Mesenteric fat pad (tissue), 1 donor: ENCODE data around the gene ALOX5AP. TPM values are rescaled to one million over a fixed set of nuclear protein-coding genes. Genes with fewer than 3 reads are reported as not detected.

Experiments
- DNase-seq: peaks from one replicate; pipeline ENCODE4 v3.0.0-alpha.2; 2020; ENCODE audit warnings: low spot score
- total RNA-seq: library from RNA; stranded (reverse); fragmentation: NEBNext Ultra II Directional; extraction: Animal tissue kit (Norgen Biotek cat#: 25700); gene quantifications from one replicate; pipeline ENCODE4 v1.2.1, GENCODE V29; 2021
- donor health status: DM: yes; HTN: yes; CAD: no.

ALOX5AP gene
- total RNA-seq, 1 donor from 2014 or later: 66.9 TPM

- DNase-seq: no peak
Observed at GRCh38 chr13:30759748-30760147, 24.4 kb downstream of the ALOX5AP start.

GRCh38 chr13:30762643-30763042, 27.3 kb downstream of the ALOX5AP start:
- DNase-seq: no peak

GRCh38 chr13:30763786-30764413, 28.6 kb downstream of the ALOX5AP start:
- DNase-seq: no peak

GRCh38 chr13:30766231-30766630, 30.9 kb downstream of the ALOX5AP start:
- no peak for DNase-seq

GRCh38 chr13:30770929-30771328, 35.6 kb downstream of the ALOX5AP start:
- no peak for DNase-seq

- DNase-seq: no peak
Observed at GRCh38 chr13:30773561-30773960, 38.2 kb downstream of the ALOX5AP start.

GRCh38 chr13:30774214-30774730, 38.9 kb downstream of the ALOX5AP start:
- DNase-seq: no peak

GRCh38 chr13:30776661-30777060, 41.3 kb downstream of the ALOX5AP start:
- DNase-seq: no peak

GRCh38 chr13:30779016-30779415, 43.7 kb downstream of the ALOX5AP start:
- no peak for DNase-seq

- DNase-seq: no peak
Observed at GRCh38 chr13:30779608-30780007, 44.3 kb downstream of the ALOX5AP start.

GRCh38 chr13:30780338-30780981, 45.1 kb downstream of the ALOX5AP start:
- DNase-seq: no peak

GRCh38 chr13:30785191-30785850, 50.0 kb downstream of the ALOX5AP start:
- DNase-seq: no peak

GRCh38 chr13:30786648-30787047, 51.3 kb downstream of the ALOX5AP start:
- DNase-seq: no peak

GRCh38 chr13:30787738-30788525, 52.6 kb downstream of the ALOX5AP start:
- no peak for DNase-seq

- DNase-seq: no peak
Observed at GRCh38 chr13:30789166-30789862, 54.0 kb downstream of the ALOX5AP start.

GRCh38 chr13:30790592-30790991, 55.2 kb downstream of the ALOX5AP start:
- DNase-seq: no peak

- DNase-seq: no peak
Observed at GRCh38 chr13:30791354-30792001, 56.1 kb downstream of the ALOX5AP start.

GRCh38 chr13:30792285-30793000, 57.1 kb downstream of the ALOX5AP start:
- DNase-seq: no peak

GRCh38 chr13:30796132-30796572, 60.8 kb downstream of the ALOX5AP start:
- no peak for DNase-seq
